SH-SY5Y (cell line): ENCODE data around the gene SPACA7.

Source experiments
- GATA2 ChIP-seq: IDR thresholded peaks from 2 replicates; pipeline ENCODE4 v1.6.1; 2011; ENCODE audit warnings: mild to moderate bottlenecking, low read depth, low read length
- GATA3 ChIP-seq: IDR thresholded peaks from 2 replicates; pipeline ENCODE4 v1.6.1; 2011; ENCODE audit warnings: low read depth, mild to moderate bottlenecking, low read length, moderate library complexity

- TF ChIP-seq GATA2 (no peak), GATA3 (no peak)
Observed at GRCh38 chr13:112331675-112332074, 44.5 kb upstream of the SPACA7 start.
